GM12878 (cell line): ENCODE results near the gene PRR5.

Source experiments
- CEBPB ChIP-seq, 2 experiments: fragments of 150-350 bp in 1 of 2; IDR thresholded peaks; 2 replicates each; pipeline ENCODE4 v1.6.1; 2012 to 2014; ENCODE audit warnings: low read depth in 2 of 2, low read length in 2 of 2, borderline replicate concordance in 1 of 2, inconsistent platforms in 1 of 2
- EP300 ChIP-seq, 2 experiments: fragments of 150-350 bp in 1 of 2; IDR thresholded peaks; 2 replicates each; pipeline ENCODE4 v1.6.1; 2011 to 2012; ENCODE audit warnings: low read depth in 2 of 2, low read length in 2 of 2, borderline replicate concordance in 1 of 2, improper control_type of control experiment in 1 of 2, inconsistent platforms in 1 of 2; ENCODE audit not compliant: control insufficient read depth in 1 of 2
- NRF1 ChIP-seq: conservative IDR thresholded peaks from 2 replicates; pipeline ENCODE4 v1.6.1; 2011; ENCODE audit warnings: mild to moderate bottlenecking, low read depth, low read length, improper control_type of control experiment
- REST ChIP-seq: IDR thresholded peaks from 2 replicates; pipeline ENCODE4 v1.6.1; 2012; ENCODE audit warnings: mild to moderate bottlenecking, low read depth, low read length
- TCF7 ChIP-seq: IDR thresholded peaks from 2 replicates; pipeline ENCODE4 v1.6.1; 2014; ENCODE audit warnings: antibody characterized with exemption, borderline replicate concordance
- TF ChIP-seq, protein P1 (sequence below), 3 experiments: IDR thresholded peaks in 2 of 3; conservative IDR thresholded peaks in 1 of 3; 2 replicates each; pipeline ENCODE4 v1.5.1; 2011; ENCODE audit warnings: low read depth in 3 of 3, low read length in 3 of 3, mild to moderate bottlenecking in 3 of 3, control low read depth in 2 of 3, moderate library complexity in 2 of 3, inconsistent platforms in 1 of 3, mixed read lengths in 1 of 3; ENCODE audit not compliant: control insufficient read depth in 2 of 3, insufficient read depth in 1 of 3; ENCODE audit errors: extremely low read depth in 1 of 3

DNA sequence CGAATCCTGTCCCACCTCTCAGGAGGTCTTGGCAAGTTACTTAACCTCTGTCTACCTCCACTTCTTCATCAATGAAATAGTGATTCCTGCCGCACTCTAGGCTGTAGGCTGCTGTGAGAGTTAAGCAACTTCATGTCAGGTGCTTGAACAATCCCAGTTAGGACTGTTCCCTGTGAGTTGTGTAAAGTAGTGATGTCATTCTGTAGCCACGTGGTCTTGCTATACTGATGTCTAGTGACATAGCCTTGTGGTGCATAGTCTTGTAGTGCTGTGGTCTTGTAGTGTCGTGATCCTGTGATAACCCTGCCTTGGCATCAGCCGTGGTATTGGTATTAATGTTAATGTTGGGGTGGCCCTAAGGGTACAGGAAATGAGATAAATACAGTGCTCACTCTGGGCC is 30.3 kb upstream of the PRR5 start:
- TF ChIP-seq NRF1 (no peak), EP300 (IDR thresholded peaks at IDR 0.05; ENCODE audit: borderline replicate concordance in 1 of 2, control insufficient read depth in 1 of 2, low read depth in 2 of 2, low read length in 2 of 2) (no peak), CEBPB (IDR thresholded peaks at IDR 0.05; ENCODE audit: borderline replicate concordance in 1 of 2, low read depth in 2 of 2, low read length in 2 of 2) (no peak), TCF7 (no peak), REST (no peak)
- TF ChIP-seq, protein P1, sequence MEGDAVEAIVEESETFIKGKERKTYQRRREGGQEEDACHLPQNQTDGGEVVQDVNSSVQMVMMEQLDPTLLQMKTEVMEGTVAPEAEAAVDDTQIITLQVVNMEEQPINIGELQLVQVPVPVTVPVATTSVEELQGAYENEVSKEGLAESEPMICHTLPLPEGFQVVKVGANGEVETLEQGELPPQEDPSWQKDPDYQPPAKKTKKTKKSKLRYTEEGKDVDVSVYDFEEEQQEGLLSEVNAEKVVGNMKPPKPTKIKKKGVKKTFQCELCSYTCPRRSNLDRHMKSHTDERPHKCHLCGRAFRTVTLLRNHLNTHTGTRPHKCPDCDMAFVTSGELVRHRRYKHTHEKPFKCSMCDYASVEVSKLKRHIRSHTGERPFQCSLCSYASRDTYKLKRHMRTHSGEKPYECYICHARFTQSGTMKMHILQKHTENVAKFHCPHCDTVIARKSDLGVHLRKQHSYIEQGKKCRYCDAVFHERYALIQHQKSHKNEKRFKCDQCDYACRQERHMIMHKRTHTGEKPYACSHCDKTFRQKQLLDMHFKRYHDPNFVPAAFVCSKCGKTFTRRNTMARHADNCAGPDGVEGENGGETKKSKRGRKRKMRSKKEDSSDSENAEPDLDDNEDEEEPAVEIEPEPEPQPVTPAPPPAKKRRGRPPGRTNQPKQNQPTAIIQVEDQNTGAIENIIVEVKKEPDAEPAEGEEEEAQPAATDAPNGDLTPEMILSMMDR (IDR thresholded peaks at IDR 0.05 in 2 of 3, conservative IDR thresholded peaks at IDR 0.05 in 1 of 3; ENCODE audit: control insufficient read depth in 2 of 3, extremely low read depth in 1 of 3, insufficient read depth in 1 of 3, low read depth in 3 of 3, low read length in 3 of 3) = no peak
